A549 treated with AZD2906 at 1 μM for 4 hours (cell line): ENCODE measurements around the gene RAPH1. TPM values are rescaled to one million over a fixed set of nuclear protein-coding genes. Genes with fewer than 3 reads are reported as not detected.

Experiments used
- total RNA-seq: library from RNA; stranded (reverse); fragments of 200-300 nt; extraction: Qiagen RNA extraction; gene quantifications from 5 replicates; pipeline ENCODE4 v1.2.3, GENCODE V29; 2022

RAPH1 gene, protein sequence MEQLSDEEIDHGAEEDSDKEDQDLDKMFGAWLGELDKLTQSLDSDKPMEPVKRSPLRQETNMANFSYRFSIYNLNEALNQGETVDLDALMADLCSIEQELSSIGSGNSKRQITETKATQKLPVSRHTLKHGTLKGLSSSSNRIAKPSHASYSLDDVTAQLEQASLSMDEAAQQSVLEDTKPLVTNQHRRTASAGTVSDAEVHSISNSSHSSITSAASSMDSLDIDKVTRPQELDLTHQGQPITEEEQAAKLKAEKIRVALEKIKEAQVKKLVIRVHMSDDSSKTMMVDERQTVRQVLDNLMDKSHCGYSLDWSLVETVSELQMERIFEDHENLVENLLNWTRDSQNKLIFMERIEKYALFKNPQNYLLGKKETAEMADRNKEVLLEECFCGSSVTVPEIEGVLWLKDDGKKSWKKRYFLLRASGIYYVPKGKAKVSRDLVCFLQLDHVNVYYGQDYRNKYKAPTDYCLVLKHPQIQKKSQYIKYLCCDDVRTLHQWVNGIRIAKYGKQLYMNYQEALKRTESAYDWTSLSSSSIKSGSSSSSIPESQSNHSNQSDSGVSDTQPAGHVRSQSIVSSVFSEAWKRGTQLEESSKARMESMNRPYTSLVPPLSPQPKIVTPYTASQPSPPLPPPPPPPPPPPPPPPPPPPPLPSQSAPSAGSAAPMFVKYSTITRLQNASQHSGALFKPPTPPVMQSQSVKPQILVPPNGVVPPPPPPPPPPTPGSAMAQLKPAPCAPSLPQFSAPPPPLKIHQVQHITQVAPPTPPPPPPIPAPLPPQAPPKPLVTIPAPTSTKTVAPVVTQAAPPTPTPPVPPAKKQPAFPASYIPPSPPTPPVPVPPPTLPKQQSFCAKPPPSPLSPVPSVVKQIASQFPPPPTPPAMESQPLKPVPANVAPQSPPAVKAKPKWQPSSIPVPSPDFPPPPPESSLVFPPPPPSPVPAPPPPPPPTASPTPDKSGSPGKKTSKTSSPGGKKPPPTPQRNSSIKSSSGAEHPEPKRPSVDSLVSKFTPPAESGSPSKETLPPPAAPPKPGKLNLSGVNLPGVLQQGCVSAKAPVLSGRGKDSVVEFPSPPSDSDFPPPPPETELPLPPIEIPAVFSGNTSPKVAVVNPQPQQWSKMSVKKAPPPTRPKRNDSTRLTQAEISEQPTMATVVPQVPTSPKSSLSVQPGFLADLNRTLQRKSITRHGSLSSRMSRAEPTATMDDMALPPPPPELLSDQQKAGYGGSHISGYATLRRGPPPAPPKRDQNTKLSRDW
- 5.8 to 8.1 TPM (median 6.9 TPM) in 5 replicates for total RNA-seq

DNA sequence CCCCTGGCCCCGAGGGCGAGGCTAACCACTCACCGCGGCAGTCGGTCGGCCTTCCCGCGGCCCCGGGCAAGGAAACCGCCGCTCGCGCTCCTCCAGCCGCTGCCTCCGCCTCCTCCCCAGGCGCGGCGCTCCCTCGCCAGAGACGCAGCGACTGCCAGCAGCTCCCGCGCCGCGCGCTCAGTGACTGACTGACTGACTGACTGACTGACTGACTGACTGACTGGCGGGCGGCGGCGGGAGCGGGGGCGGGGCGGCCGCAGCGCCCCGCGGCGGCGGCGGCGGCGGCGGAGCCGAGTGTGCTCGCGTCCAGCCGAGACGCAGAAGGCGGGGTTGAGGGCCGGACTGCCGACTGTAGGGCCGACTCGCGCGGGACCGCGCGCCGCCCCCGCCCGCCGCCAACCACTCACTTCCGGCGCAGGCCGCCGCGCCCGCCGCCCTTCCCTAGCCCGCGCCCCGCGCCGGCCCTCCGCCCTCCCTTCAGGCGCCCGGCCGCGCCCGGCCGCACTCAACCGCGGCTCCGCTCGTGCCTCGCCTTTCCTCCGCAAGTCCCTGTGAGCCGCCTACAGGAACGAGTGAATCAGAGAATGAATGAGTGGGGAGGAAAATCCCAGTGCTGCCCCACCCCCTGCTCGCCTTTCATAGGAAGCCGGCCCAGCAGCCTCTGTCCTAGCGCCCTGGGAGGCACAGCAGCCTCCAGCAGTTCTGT lies at the start of gene RAPH1:
Gene RAPH1, minus strand, starts transcription at position 224 of the 706 bp plus-strand sequence. CDS start 39,948 bp downstream, outside the sequence.

Other genes with a start within 250 kb of the RAPH1 start
- gene ABI2, start 206.9 kb downstream of the RAPH1 start, total RNA-seq: 43.4 to 61.2 TPM (median 57.9 TPM) in 5 replicates
- not detected in 5 replicates for gene CD28, start 171.3 kb upstream of the RAPH1 start, total RNA-seq